CD4-positive, alpha-beta T cell (primary cell): ENCODE measurements around the gene CALR. TPM values are rescaled to one million over a fixed set of nuclear protein-coding genes. Genes with fewer than 3 reads are reported as not detected.

ENCODE experiments used
- ATAC-seq: fragments of 200-7000 bp; cut with Tn5 transposase; one replicate; pipeline ENCODE4 v1.10.0; 2022; ENCODE audit warnings: mild to moderate bottlenecking; ENCODE audit not compliant: poor library complexity
- CTCF ChIA-PET: fragments of 350-600 bp; sonication (Branson Sonifier 250); formaldehyde crosslinking; loops from one replicate; lab custom pipeline; 2021; ENCODE audit warnings: antibody characterized with exemption, inconsistent platforms; lab: Charles Lee
- POLR2A ChIA-PET: fragments of 350-600 bp; sonication (Branson Sonifier 250); formaldehyde crosslinking; loops from one replicate; lab custom pipeline; 2021; ENCODE audit warnings: antibody characterized with exemption, inconsistent platforms; lab: Charles Lee
- DNase-seq, 14 experiments: peaks; one replicate each; pipeline ENCODE4 v3.0.0-alpha.2; 2013 to 2020; ENCODE audit warnings: mixed read lengths in 2 of 14
- H3K27ac ChIP-seq, 2 donors: one replicate each; pipeline versions ENCODE4 v1.5.1 to v1.7.0; 2013; ENCODE audit warnings: low read length in 2 of 2, low read depth in 1 of 2, mild to moderate bottlenecking in 1 of 2
- H3K27me3 ChIP-seq, 2 experiments: 1 replicate in 1 of 2; 2 replicates in 1 of 2; pipeline versions ENCODE4 v1.6.1 to v1.7.0; 2013; ENCODE audit warnings: low read length in 2 of 2, control low read depth in 1 of 2, mild to moderate bottlenecking in 1 of 2, moderate library complexity in 1 of 2; ENCODE audit not compliant: insufficient read depth in 2 of 2, control insufficient read depth in 1 of 2
- H3K36me3 ChIP-seq: one replicate; pipeline ENCODE4 v1.6.1; 2013; ENCODE audit warnings: low read length, control low read depth; ENCODE audit not compliant: insufficient read depth
- H3K4me1 ChIP-seq: one replicate; pipeline ENCODE4 v1.6.1; 2013; ENCODE audit warnings: low read length, control low read depth; ENCODE audit not compliant: insufficient read depth
- H3K4me3 ChIP-seq: one replicate; pipeline ENCODE4 v1.5.1; 2013; ENCODE audit warnings: mild to moderate bottlenecking, low read length, moderate library complexity
- H3K9me3 ChIP-seq, 2 experiments: 1 replicate in 1 of 2; 2 replicates in 1 of 2; pipeline versions ENCODE4 v1.6.1 to v1.7.0; 2013; ENCODE audit warnings: low read length in 2 of 2, mild to moderate bottlenecking in 2 of 2, control low read depth in 1 of 2, moderate library complexity in 1 of 2; ENCODE audit not compliant: control insufficient read depth in 1 of 2, insufficient read depth in 1 of 2
- H3K27ac Mint-ChIP-seq: one replicate; pipeline ENCODE4 v1.8.0; 2020; ENCODE audit warnings: mixed read lengths
- H3K27me3 Mint-ChIP-seq: one replicate; pipeline ENCODE4 v1.8.0; 2021; ENCODE audit warnings: mixed read lengths
- H3K36me3 Mint-ChIP-seq: one replicate; pipeline ENCODE4 v1.8.0; 2021; ENCODE audit warnings: low read depth, mixed read lengths
- H3K4me1 Mint-ChIP-seq: one replicate; pipeline ENCODE4 v1.8.0; 2021; ENCODE audit warnings: low read depth, mixed read lengths
- H3K4me3 Mint-ChIP-seq: one replicate; pipeline ENCODE4 v1.8.0; 2020; ENCODE audit warnings: mild to moderate bottlenecking, mixed read lengths
- H3K9me3 Mint-ChIP-seq: one replicate; pipeline ENCODE4 v1.8.0; 2020; ENCODE audit warnings: mixed read lengths
- intact Hi-C, 2 experiments: fragments of 100-400 bp; cut with DNase I in 1 of 2; cut with micrococcal nuclease in 1 of 2; formaldehyde crosslinking; loops; one replicate each; pipeline versions ENCODE4 v1.15.1 to v1.9.0; 2023 to 2025; cut with DNase I, micrococcal nuclease
- total RNA-seq, 174 experiments: library from RNA in 2 of 174; stranded (reverse) in 2 of 174; gene quantifications; one replicate each; pipeline ENCODE4 v1.2.3 and lab custom pipeline; 2021 to 2026
- TF ChIP-seq, protein P1 (sequence below): fragments of 200-600 bp; IDR thresholded peaks from one replicate; pipeline ENCODE4 v1.8.0; 2022; ENCODE audit warnings: antibody characterized with exemption, mild to moderate bottlenecking

Gene CALR
- total RNA-seq, 2 experiments from 2014 or later, result 558 to 559 TPM

DNA sequence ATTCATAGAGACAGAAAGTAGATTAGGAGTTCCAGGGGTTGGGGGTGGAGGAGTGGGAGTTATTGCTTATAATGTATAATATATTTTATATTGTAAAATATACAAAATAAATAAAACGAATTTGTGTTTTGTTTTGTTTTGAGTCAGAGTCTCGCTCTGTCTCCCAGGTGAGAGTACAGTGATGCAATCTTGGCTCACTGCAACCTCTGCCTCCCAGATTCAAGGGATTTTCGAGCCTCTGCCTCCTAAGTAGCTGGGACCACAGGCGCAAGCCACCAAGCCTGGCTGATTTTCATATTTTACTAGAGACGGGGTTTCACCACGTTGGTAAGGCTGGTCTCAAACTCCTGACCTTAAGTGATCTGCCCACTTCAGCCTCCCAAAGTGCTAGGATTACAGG, 21.1 kb downstream of the CALR start:
- no peak for ATAC-seq
- H3K4me3 Mint-ChIP-seq, result no peak overlapping the region
- peaks cover 8% of the 10 kb centered on the region for H3K36me3 Mint-ChIP-seq
- H3K27me3 Mint-ChIP-seq, result no peaks in the 10 kb centered on the region
- peaks cover 24% of the 10 kb centered on the region for H3K4me1 ChIP-seq
- ChIA-PET POLR2A (no interaction called here), CTCF (no interaction called here)
- peaks cover 16% of the 10 kb centered on the region for H3K4me1 Mint-ChIP-seq
- intact Hi-C loops, result no loop called here
- H3K27ac ChIP-seq, result no peak overlapping the region
- no peaks in the 10 kb centered on the region for H3K9me3 ChIP-seq
- no peaks in the 10 kb centered on the region for H3K9me3 Mint-ChIP-seq
- no peak overlapping the region for H3K4me3 ChIP-seq
- TF ChIP-seq, protein P1, sequence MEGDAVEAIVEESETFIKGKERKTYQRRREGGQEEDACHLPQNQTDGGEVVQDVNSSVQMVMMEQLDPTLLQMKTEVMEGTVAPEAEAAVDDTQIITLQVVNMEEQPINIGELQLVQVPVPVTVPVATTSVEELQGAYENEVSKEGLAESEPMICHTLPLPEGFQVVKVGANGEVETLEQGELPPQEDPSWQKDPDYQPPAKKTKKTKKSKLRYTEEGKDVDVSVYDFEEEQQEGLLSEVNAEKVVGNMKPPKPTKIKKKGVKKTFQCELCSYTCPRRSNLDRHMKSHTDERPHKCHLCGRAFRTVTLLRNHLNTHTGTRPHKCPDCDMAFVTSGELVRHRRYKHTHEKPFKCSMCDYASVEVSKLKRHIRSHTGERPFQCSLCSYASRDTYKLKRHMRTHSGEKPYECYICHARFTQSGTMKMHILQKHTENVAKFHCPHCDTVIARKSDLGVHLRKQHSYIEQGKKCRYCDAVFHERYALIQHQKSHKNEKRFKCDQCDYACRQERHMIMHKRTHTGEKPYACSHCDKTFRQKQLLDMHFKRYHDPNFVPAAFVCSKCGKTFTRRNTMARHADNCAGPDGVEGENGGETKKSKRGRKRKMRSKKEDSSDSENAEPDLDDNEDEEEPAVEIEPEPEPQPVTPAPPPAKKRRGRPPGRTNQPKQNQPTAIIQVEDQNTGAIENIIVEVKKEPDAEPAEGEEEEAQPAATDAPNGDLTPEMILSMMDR, result no peak
- H3K27ac Mint-ChIP-seq, result no peak overlapping the region
- DNase-seq, result no peak
- H3K27me3 ChIP-seq, result no peaks in the 10 kb centered on the region
- H3K36me3 ChIP-seq, result peaks cover 3% of the 10 kb centered on the region

DNA sequence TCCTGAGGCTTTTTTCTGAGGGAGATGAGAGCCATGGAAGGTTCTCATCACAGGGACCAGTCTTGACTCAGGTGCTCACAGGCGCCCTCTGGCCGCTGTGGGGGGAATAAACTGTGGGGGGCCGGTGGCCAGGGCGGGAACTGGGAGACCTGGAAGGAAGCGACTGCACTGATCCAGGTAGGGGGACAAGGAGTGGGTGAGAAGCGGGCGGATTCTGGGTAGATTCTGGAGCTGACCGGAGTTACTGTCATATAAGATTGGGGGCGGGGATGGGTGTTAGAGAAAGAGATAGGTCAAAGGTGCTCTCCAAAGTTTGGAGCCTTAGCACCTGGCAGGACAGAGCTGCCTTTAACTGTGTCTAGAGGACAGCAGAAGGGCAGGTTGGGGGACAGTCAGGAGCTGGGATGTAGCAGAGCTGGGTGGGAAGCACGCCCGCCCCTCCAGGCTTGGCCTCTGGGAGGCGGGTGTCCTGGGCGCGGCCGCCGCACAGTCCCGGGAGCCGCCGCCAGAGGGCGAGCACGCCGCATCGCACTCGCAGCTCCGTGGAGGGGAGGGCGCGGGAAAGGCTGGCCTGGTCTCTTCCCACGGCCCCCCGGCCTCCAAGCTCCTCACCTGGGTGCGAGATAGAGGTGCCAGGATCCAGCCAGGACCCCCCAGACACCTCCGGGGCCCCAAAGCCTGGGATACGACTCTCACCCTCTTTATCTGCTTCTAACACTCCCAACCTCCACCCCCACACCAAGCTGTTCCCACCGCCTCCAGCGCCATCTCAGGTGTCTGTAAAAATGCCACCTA, 26.8 kb downstream of the CALR start:
- Mint-ChIP-seq H3K27ac (no peak overlapping the region), H3K27me3 (no peaks in the 10 kb centered on the region), H3K4me3 (peak overlapping the region; percentile 82), H3K4me1 (peaks cover 9% of the 10 kb centered on the region), H3K36me3 (no peaks in the 10 kb centered on the region), H3K9me3 (no peaks in the 10 kb centered on the region)
- no peak overlapping the region for H3K27ac ChIP-seq
- no peaks in the 10 kb centered on the region for H3K27me3 ChIP-seq
- H3K4me3 ChIP-seq, result peak overlapping the region; percentile 59
- ChIA-PET POLR2A (interaction anchor here (0.7 to 1.9 kb wide), 12 partner anchors 8 to 199 kb away, joined by 3 to 17 read pairs (median 7); partner anchors contain the start of genes CALR, GADD45GIP1, GCDH and NACC1), CTCF (interaction anchor here (0.6 to 2.4 kb wide), 41 partner anchors 11 to 808 kb away, joined by 3 to 51 read pairs (median 5); partner anchors contain the start of genes CALR, DNASE2, FARSA and GADD45GIP1)
- H3K9me3 ChIP-seq, result no peaks in the 10 kb centered on the region
- H3K4me1 ChIP-seq, result peaks cover 13% of the 10 kb centered on the region
- TF ChIP-seq, protein P1, result peak; percentile 99
- peak; percentile 95 for ATAC-seq
- no peaks in the 10 kb centered on the region for H3K36me3 ChIP-seq
- intact Hi-C loops, result loop anchor here (1.0 kb wide), 1 partner anchor 80 kb away; no protein-coding TSS in a partner anchor
- DNase-seq, result peak; percentile 64 to 89 (median 78)

DNA sequence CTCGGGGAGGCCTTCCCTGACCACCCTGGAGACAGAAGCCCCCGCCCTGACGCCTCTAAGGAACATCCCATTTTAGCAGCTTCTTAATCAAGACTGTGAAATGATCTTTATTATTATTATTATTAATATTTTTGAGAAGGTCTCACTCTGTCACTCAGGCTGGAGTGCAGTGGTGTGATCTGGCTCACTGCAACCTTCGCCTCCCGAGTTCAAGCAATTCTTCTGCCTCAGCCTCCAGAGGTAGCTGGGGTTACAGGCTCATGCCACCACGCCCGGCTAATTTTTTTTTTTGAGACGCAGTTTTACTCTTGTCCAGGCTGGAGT, 27.4 kb downstream of the CALR start:
- Histone ChIP-seq H3K4me3 (no peak overlapping the region), H3K27ac (no peak overlapping the region), H3K36me3 (no peaks in the 10 kb centered on the region), H3K4me1 (peaks cover 13% of the 10 kb centered on the region), H3K9me3 (no peaks in the 10 kb centered on the region), H3K27me3 (no peaks in the 10 kb centered on the region)
- intact Hi-C loops, result loop anchor here (1.0 kb wide), 1 partner anchor 80 kb away; no protein-coding TSS in a partner anchor
- H3K27ac Mint-ChIP-seq, result no peak overlapping the region
- ChIA-PET POLR2A (interaction anchor here (0.7 to 1.9 kb wide), 11 partner anchors 9 to 186 kb away, joined by 3 to 17 read pairs (median 8); partner anchors contain the start of genes CALR, GADD45GIP1, GCDH and NACC1), CTCF (interaction anchor here (0.6 to 2.4 kb wide), 38 partner anchors 11 to 808 kb away, joined by 3 to 51 read pairs (median 5); partner anchors contain the start of genes CALR, DNASE2, FARSA and GADD45GIP1)
- no peaks in the 10 kb centered on the region for H3K36me3 Mint-ChIP-seq
- TF ChIP-seq, protein P1, result no peak
- H3K27me3 Mint-ChIP-seq, result no peaks in the 10 kb centered on the region
- H3K4me3 Mint-ChIP-seq, result no peak overlapping the region
- DNase-seq, result no peak
- ATAC-seq, result no peak
- peaks cover 9% of the 10 kb centered on the region for H3K4me1 Mint-ChIP-seq
- H3K9me3 Mint-ChIP-seq, result no peaks in the 10 kb centered on the region
